IPS DF 19.7 (cell line): ENCODE results near the gene NPLOC4.
"Not testable (repeated sequence)": the region's sequence is repeated elsewhere in the genome, so short reads cannot be mapped to it uniquely, and the experiment has no call there.

Experiments
- DNase-seq: peaks from one replicate; pipeline ENCODE4 v3.0.0-alpha.2; 2013; ENCODE audit warnings: low read depth, low spot score

Gene NPLOC4

DNA sequence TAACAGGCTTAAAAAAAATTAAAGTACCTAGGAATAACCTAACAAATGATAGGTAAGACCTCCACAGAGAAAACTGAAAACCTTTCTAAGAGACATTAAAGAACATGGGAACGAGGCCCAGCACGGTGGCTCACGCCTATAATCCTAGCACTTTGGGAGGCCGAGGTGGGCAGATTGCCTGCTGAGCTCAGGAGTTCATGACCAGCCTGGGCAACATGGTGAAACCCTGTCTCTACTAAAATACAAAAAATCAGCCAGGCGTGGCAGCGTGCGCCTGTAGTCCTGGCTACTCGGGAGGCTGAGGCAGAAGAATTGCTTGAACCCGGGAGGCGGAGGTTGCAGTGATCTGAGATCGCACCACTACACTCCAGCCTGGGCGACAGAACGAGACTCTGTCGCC lies 52.1 kb downstream of the NPLOC4 start:
- not testable (repeated sequence) for DNase-seq

DNA sequence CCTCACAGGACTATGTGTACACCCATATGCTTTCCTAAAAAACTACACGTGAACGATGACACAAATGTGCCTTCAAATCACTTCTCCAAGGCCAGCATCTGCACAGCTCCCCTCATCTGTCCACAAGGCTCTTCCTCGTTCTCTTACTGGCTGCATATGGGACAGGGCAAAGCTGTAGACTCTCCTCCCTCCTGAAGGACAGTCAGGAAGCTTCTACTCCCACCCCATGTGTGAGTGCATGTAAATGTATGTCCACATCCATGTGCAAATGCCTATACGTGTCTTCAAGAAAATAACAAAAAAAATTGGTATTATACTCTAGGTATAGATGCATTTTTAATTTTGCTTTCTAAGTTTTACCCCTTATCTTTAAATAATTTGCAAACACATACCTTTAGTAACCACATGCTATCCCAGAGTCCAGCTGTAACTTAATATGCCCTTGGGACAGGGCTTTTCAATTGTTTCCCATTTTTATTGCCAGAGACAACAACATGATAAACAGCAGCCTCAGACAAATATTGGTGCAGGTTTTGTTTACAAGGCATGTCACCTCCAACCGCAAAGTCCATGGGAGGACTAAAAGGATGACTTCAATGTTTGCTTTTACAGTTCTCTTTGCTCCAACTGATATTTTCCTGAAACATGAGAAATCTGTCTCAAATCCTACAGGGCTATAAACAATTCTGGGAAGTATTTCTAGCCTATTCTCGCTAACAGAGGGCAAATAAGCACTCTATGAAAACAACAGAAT lies 53.1 kb downstream of the NPLOC4 start:
- no peak for DNase-seq

DNA sequence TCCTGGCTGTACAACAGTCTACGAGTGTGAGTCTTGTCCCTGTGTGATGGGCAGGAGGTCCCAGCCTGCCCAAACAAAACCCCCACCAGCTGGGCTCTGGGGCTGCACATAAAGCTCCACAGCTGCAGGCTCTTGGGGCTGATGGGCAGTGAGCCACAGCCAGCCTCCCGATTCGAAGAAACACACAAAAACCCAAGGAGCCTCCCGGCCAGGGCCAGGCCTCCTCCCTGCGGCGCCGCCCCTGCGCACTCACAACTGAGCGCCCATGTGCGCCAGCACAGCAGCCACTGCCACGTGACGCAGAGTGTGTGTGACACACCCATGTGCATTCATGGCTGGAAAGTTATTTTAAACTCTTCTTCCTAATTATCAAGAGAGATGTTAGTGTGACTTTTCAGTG lies 54.2 kb downstream of the NPLOC4 start:
- no peak for DNase-seq

DNA sequence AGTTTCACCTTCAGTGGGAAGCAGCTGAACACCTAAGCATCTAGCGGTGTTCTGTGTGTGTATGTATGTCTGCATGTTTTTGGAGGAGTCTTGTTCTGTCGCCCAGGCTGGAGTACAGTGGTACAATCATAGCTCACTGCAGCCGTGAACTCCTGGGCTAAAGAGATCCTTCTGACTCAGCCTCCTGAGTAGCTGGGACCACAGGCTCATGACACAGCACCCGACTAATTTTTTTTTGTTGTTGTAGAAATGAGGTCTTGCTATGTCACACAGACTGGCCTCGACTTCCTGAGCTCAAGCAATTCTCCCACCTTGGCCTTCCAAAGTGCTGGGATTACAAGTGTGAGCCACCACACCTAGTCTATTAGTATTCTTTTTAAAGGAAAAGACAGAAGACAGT lies 54.6 kb downstream of the NPLOC4 start:
- no peak for DNase-seq

DNA sequence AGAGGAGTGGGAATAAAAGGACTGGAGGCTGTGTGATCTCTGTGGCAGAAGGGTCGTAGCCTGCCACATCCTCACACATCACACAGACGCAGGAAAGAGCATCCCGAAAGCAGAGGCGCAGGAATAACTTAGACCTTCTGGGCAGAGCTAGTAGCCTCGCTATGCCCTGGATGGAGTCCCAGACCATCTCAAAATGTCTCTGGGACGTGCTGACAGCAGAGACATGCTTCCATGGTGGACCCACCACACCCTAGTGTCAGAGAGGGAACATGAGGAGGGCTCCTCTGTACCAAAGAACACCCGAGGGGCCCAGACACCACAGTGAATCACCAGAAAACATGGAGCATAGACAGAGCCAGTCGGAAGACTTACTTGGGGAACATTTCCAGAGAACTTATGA lies 55.2 kb downstream of the NPLOC4 start:
- no peak for DNase-seq

DNA sequence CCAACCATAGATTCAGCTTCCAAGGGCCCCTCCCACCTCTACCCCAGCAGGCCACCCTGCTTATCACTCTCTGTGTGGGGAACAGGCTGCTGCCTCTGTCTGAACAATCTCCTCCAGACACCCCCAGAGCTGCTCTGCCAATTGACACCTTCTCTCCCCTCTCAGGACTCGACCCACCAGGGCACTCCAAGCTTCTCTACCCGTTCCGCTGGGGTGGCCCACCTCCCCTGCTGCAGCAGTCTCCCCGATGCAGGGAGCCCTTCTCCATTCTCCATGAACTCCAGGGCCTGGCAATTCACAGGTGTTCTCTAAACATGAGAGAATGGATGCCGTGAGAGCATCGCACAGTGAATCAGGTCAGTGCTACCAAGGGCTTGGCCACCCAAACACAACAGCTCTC lies 56.4 kb downstream of the NPLOC4 start:
- no peak for DNase-seq

DNA sequence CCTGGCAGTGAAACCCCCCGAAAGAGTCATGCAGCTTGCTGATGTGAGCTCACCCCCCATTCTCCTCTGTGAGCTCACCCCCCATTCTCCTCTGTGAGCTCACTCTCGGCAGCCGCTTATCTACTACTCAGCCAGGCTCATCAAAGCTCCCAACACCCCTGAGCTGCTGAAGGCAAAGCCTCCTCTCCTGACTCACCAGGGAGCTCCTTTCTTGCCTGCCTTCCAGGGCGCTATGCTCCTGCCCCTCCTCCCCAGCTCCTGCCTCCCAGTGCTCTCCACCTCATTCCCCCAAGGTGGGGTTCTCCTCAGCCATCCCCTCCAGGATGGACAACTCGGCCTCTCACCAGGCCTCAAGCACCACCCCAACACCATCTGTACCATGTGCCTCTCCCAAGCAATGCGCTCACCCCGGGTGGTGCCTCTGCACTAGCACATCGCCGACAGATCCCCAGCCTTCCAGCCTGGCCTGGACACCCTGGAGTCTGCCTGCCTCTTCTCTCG lies 57.0 kb downstream of the NPLOC4 start:
- no peak for DNase-seq

DNA sequence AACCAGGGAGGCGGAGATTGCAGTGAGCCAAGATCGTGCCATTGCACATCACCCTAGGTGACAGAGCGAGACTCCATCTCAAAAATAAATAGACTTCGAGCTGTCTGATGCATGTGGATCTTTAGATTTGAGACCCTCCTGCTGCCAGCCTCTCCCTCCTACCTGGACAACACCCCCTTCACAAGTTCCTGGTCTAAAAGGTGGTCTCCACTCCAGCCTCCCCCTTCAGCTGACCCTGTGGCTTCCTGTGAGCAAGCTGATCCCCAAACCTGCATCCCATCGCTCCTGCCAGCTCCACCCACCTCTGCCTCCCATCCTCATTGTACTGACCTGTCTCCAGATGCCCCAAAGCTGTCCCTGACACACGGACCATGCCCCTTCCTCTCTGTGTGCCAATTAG lies 57.6 kb downstream of the NPLOC4 start:
- DNase-seq: no peak

DNA sequence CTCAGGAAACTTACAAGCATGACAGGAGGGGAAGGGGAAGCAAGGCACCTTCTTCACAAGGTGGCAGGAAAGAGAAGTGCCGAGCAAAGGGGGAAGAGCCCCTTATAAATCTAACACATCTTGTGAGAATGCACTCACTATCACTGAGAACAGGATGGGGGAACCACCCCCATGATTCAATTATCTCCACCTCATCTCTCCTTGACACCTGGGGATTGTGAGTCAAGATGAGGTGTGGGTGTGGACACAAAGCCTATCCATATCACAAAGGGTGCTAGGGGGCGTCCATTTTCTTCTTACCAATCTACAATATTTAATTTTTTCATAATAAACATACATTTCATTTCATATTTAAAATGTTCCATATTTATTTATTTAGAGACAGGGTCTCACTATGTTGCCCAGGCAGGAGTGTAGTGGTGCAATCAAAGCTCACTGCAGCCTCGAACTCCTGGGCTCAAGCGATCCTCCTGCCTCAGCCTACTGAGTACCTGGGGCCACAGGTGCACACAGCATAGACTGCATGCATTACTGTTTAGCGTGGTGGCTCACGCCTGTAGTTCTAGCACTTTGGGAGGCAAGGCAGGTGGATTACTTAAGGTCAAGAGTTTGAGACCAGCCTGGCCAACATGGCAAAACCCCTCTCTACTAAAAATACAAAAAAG lies 58.2 kb downstream of the NPLOC4 start:
- DNase-seq: no peak

DNA sequence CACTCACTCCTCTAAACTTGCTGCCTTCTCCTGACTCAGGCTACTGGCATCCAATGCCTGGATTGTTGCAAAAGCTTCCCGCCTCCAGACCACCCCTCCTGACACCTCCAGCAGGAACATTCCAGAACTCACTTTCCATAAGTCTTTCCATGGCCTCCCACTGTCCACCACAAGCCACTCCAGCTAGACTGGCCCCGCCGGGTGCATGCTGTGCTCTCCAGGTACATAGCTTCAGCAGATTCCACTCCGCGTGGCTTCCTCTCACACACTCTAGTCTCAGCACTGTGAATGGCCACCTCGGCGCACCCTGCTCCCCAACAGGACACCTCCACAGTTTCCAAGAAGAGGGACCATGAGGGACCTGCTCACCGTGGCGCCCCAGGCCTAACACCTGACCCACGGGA lies 58.9 kb downstream of the NPLOC4 start:
- no peak for DNase-seq

DNA sequence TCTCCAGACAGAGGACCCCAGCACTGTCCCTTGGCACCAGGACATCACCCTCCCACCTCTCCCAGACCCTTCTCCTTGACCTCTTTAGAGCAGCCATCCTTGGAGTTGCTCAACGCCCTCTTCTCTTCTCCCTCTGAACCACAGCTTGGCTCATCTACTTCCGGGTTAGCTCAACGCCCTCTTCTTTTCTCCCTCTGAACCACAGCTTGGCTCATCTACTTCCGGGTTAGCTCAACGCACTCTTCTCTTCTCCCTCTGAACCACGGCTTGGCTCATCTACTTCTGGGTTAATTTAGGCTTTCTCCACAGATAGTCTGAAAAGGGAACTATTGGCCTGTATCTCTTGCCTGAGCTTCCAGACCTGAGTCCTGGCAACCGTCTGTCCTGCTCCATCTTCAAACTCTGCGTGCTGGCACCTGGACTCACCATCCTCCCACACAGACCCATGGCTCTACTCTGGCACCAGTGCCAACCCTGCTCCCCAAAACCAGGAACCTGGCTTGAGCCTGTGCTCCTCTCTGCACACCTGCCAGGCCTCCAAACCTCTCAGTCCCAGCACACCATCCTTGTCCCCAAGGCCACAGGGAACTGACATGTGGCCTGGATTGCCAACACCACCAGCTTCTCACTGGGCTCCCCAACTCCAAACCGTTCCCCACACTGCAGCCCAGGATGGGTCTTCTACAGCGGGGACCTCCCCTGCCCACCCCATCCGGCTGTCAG lies 59.5 kb downstream of the NPLOC4 start:
- no peak for DNase-seq

DNA sequence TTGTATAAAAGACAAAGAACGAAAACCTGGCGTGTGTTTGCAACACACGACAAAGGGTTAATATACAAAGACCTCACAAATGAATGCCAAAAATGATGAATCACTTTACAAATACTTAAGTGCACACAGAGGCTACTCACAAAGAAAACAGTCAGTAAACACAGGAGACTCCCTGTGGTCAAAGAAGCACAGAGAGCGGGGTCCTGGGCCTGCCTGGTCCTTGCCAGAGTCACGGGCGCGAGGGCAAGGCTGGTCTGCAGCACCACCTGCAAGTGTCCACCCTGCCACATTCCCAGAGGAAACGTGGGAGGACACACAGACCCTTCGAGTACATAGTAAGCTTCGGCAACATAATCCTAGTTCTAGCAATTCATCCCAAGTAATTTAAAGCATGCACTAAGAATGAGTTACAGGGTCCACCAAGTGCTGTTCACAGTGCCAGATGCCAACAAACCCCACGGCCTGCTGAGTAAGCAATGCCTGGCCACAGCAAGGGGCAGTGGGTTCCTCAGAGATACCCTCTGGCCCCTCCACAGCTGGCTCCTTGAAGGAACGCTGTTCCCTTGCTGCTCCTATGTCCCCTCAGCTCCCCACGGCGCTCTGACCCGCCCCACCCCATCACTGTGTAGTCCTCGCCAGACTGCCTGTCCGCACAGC lies 60.2 kb downstream of the NPLOC4 start:
- DNase-seq: no peak

DNA sequence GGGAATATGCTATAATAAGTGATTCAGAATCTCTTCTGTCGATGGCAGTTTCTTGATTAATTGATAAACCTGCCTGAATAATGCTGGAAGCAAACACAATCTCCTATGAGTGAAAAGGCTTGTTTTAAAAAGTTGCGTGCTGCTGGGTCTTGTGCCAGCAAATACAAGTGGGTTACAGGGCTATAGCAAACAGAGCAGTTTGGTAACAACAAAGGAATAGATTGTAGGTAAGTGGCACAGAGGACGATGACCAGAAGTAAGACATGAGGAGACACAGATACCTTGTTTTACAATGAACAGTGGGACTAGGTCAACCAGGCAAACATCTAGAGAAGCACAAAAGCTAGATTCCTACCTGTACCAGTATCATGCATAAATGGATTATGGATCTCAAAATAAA lies 61.1 kb downstream of the NPLOC4 start:
- no peak for DNase-seq

DNA sequence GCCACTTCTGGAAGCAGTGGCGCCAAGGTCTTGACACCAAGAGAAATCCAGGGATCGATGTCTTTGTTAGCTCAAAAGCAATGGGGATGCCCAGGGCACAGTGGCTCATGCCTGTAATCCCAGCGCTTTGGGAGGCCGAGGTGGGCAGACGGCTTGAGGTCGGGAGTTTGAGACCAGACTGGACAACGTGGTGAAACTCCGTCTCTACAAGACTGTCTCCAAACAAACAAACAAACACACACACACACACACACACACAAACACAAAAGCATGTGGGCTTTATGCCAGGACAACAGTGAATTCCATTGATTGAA lies 62.3 kb downstream of the NPLOC4 start:
- no peak for DNase-seq

DNA sequence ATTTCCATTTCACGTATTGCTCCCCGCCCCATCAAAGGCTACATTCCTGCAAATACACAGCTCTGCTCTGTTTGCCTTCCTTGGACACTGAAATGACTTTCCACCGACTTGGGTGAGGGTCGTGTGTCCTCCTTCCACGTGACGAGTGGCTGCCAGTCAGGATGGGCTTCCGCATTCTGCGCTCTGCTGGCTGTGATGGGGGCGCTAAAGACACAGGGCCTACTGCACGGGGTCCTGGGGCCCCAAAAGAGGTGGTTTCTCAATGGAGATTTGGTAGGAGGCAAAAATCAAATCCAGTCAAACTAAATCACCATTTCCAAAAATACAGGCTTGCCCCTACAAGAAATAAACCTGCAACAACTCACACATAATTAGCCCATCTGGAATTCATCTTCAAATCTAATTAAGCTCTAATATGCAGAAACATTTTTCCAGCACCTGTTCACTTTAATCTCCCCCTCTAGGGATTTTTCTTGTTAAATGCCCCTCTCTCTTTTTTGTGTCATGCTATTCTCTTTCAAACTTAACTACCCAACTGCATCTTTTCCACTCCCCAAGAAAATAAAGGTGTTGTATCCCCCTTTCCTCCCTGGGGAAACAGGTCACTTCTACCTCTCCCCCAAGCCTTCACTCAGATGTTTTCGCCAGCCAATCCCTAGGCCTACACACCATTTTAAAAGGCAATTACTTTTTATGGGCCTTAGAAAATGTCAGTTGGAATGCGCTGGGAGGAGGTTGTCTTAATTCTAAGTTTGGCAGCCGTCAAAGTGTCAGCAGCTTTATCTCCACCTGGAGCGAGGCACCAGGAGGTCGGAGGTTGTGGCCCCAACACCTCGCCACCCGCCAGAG lies 62.9 kb downstream of the NPLOC4 start:
- no peak for DNase-seq

DNA sequence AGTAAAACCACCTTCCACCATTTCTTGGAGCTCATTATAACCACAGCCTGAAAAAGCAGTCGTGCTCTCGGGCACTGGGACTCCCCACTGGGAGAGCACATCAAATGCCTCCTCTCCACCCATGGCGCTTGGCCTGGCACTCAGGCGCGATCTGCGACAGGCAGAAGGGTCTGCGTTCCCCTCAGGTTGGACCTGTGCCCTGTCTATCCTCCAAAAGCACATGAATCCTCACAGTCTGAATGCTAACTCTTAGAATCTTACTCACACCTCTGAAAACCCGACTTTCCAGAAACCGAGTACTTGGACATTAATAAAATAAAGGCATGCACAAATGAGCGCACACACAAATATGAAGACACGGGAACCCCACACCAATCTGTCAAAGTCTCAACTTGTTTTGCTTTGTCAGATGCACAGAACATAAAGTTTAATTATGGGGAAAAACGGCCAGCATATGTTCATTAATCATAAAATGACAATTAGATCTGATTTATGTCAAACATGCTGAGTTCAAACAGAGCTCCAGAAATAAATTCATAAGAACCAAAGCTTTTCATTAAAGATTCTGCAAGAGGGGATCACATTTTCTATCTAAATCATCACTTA lies 64.2 kb downstream of the NPLOC4 start:
- DNase-seq: no peak

DNA sequence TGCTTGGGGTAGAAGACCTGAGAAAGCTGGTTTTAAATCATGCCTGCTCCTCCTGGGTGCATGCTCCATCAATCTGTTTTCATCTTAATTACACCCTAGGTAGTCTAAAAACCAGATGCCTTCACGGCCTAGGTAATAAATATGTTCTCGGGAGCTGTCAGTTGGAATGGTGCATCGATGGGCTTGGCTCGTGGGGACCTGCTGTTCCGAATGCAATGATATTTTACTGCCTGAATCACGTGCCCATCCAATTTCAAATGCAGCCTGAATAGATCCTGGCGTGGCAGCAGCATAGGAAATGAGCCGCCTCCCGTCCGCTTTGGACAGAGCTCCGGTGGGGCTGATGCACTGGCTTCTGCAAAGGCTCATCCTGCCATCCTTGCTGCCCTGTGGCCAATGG lies 65.9 kb downstream of the NPLOC4 start:
- no peak for DNase-seq

DNA sequence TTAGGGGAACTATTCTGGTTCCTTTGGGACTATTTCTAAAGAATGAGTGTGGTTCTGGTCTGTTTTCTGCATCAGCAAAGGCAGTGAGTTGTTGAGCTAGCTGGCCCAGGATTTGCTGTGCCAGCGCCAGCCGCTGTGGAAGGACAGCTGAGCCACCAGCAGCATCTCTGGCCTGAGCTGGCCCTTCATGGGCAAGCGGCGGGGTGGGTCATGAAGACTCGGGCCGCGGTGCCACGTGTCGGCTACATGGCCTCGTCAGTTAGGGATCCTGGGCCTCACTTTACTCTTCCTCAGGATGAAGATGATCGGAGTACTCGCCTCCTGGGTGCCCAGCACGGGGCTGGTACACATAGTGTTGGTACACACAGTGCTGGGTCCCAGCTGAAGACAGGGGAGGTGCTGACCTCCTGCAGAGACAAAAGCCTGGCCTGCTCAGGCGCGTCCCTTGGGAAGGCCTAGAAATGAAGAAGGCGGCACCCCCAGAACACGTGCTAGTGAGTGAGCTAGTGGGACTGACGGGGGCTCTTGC lies 66.9 kb downstream of the NPLOC4 start:
- no peak for DNase-seq

DNA sequence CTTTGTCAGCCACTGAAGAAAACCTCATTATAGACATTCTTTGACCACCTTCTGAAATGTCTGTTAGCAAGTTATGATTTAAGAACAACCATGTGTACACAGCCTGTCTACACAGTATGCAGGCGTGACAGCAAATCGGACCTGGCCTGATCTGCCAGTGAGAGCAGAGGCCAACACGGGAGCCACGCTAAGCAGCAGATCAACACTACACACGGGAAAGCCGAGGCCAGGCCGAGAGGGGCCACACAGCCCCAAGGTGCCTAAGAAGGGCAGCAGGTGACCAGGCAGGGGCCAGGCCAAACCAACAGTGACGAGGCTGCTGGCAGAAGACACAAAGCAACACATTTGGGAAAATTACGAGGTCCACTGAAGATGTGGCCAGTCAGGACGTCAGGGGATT lies 68.5 kb downstream of the NPLOC4 start:
- DNase-seq: no peak

DNA sequence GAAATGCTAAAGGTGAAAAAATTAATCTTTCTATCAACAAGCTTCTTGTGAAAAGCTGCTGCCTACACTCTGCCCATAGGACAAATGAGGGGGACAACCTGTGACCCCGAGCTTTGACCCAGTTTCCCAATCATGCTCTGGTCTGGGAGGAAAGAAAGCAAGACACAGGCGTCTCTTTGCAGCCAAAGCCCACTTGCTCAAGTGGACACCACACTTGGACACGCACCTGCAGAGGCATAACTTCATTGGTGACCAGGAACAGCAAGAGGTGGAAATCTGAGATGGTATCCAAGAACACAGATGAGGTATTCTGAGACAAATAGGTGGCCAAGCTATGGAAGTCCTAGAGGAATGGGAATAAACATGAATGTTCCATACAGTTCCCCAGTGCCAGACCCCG lies 69.7 kb downstream of the NPLOC4 start:
- DNase-seq: no peak
